Cardiac muscle cell (in vitro differentiated cells and primary cell): ENCODE data around the gene SMARCC2. TPM values are rescaled to one million over a fixed set of nuclear protein-coding genes. Genes with fewer than 3 reads are reported as not detected.
A peak's percentile ranks its signal among the peaks of the same experiment; 100 is the strongest.

Source experiments
- DNase-seq, 2 donors: peaks; one replicate each; pipeline versions ENCODE4 v3.0.0 to v3.0.0-alpha.2; 2010 to 2017; ENCODE audit warnings: low read depth in 1 of 2, low spot score in 1 of 2
- H3K27ac ChIP-seq: fragments of 200-600 bp; sonication (generic); 2 replicates; pipeline ENCODE4 v1.5.1; 2016
- H3K27me3 ChIP-seq: fragments of 200-600 bp; sonication (generic); 2 replicates; pipeline ENCODE4 v1.6.0; 2016; ENCODE audit warnings: control low read depth
- H3K36me3 ChIP-seq: fragments of 200-600 bp; sonication (generic); 2 replicates; pipeline ENCODE4 v1.5.1; 2016; ENCODE audit warnings: control low read depth
- H3K4me1 ChIP-seq: fragments of 200-600 bp; sonication (generic); 2 replicates; pipeline ENCODE4 v1.8.1; 2017; ENCODE audit warnings: low read depth, mild to moderate bottlenecking, mixed run types
- H3K4me3 ChIP-seq: fragments of 200-600 bp; sonication (generic); 2 replicates; pipeline ENCODE4 v1.5.1; 2016; ENCODE audit warnings: mild to moderate bottlenecking
- H3K9me3 ChIP-seq: fragments of 200-600 bp; sonication (generic); 2 replicates; pipeline ENCODE4 v1.5.1; 2017; ENCODE audit warnings: low read depth, mild to moderate bottlenecking, control low read depth
- CTCF ChIP-seq: IDR thresholded peaks from 2 replicates; pipeline ENCODE4 v1.5.1; 2012; ENCODE audit warnings: low read depth, mild to moderate bottlenecking, low read length
- polyA plus RNA-seq: library from polyadenylated mRNA; unstranded; fragments of >200 nt; fragmentation: Nextera tagmentation; extraction: Ambion mirVana; gene quantifications from 2 replicates; pipeline ENCODE4 v1.2.1, GENCODE V29; 2016
- total RNA-seq: library from RNA; depleted of rRNA; stranded (reverse); fragments of >200 nt; gene quantifications from 2 replicates; pipeline ENCODE4 v1.2.3, GENCODE V29; 2016

SMARCC2 gene
- total and polyA plus RNA-seq, 2 experiments from 2014 or later: 79.6 to 94.2 TPM

DNA sequence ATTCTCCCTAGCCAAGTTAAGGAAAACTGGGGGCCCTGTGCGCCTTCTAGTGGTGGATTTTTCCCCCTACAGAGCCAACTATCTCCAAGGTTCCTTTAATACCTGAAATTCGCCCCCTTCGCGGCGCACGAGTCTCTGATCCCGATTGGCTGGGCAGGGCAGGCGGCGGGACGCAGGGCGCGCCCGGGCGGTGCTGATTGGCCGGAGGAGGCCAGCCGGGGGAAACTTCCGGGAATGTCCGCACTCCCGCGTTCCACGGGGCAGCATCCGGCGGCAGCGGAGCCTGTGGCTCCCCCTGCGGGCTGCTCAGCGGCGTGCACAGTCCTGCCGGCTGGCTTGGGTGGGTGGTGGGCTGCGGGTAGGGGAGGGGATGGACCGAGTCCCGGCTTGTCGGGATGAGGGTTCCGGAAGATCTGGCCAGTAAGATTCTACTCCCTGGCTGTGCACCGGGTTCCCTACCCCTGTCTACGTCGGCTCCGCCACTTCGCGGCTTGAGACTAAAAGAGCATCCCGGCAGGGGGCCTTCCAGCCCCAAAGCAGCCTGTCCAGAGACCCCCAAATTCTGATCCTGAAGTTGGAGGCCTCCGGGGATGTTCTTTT lies 34.9 kb upstream of the SMARCC2 start, which contains the start of gene NABP2:
TSS of gene NABP2 (plus strand) at position 241 of the 600 bp plus-strand sequence. CDS start 515 bp downstream, outside the sequence.
- H3K27me3 ChIP-seq: no peaks in the 10 kb centered on the region

GRCh38 chr12:56223571-56224101 lies 34.4 kb upstream of the SMARCC2 start:
- Histone ChIP-seq H3K4me3 (no peak overlapping the region), H3K27ac (peak overlapping the region; percentile 98), H3K27me3 (no peaks in the 10 kb centered on the region), H3K36me3 (no peaks in the 10 kb centered on the region), H3K9me3 (no peaks in the 10 kb centered on the region), H3K4me1 (peaks cover 12% of the 10 kb centered on the region)
- no peak for DNase-seq
- no peak for TF ChIP-seq CTCF

More for the DNA sequence above, 34.9 kb upstream of the SMARCC2 start, which contains the start of gene NABP2:
- peak; percentile 98 to 99 for DNase-seq
- H3K36me3 ChIP-seq: no peaks in the 10 kb centered on the region
- peak; percentile 86 for TF ChIP-seq CTCF
- H3K4me3 ChIP-seq: peak within 1 kb of the TSS; percentile 31
- H3K9me3 ChIP-seq: no peaks in the 10 kb centered on the region
- H3K27ac ChIP-seq: peak within 1 kb of the TSS; percentile 98
- peaks cover 12% of the 10 kb centered on the region for H3K4me1 ChIP-seq

DNA sequence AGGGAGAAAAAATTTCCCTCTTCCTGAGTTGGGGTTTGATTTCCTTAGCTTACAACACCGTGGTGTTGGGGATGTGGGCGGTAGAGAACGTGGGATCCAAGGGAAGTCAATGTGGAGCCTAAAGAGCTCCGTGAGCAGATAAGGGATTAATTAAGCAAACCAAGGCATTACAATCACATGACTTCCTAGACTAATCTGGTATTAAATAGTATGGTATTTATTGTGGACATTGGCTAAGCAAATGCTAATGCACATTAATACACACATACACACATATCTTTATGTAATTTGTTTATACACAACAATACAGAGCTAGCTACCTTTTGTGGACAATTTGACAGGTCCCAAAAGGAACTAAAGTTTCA lies 33.2 kb upstream of the SMARCC2 start:
- DNase-seq: no peak
- peaks cover 12% of the 10 kb centered on the region for H3K4me1 ChIP-seq
- H3K27me3 ChIP-seq: no peaks in the 10 kb centered on the region
- H3K27ac ChIP-seq: peak overlapping the region; percentile 98
- no peaks in the 10 kb centered on the region for H3K36me3 ChIP-seq
- no peaks in the 10 kb centered on the region for H3K9me3 ChIP-seq
- H3K4me3 ChIP-seq: peak overlapping the region; percentile 69
- TF ChIP-seq CTCF: no peak

GRCh38 chr12:56221757-56222530 lies 32.7 kb upstream of the SMARCC2 start, which contains the start of gene RNF41:
RNF41 (minus strand) TSS chr12:56221922; CDS start chr12:56214047, 7,875 bp downstream.
- TF ChIP-seq CTCF: peak; percentile 10

GRCh38 chr12:56221232-56221756 lies 32.0 kb upstream of the SMARCC2 start:
- DNase-seq: peak; percentile 88 to 91
- no peaks in the 10 kb centered on the region for H3K9me3 ChIP-seq
- peaks cover under 1% of the 10 kb centered on the region for H3K36me3 ChIP-seq
- H3K4me3 ChIP-seq: peak overlapping the region; percentile 69
- H3K4me1 ChIP-seq: peaks cover 12% of the 10 kb centered on the region
- peak overlapping the region; percentile 98 for H3K27ac ChIP-seq
- H3K27me3 ChIP-seq: no peaks in the 10 kb centered on the region
- no peak for TF ChIP-seq CTCF

More at GRCh38 chr12:56221757-56222530, 32.7 kb upstream of the SMARCC2 start, which contains the start of gene RNF41:
- Histone ChIP-seq H3K4me1 (peaks cover 12% of the 10 kb centered on the region), H3K4me3 (peak within 1 kb of the TSS; percentile 69), H3K9me3 (no peaks in the 10 kb centered on the region), H3K27me3 (no peaks in the 10 kb centered on the region), H3K36me3 (no peaks in the 10 kb centered on the region), H3K27ac (peak within 1 kb of the TSS; percentile 98)
- DNase-seq: peak; percentile 97 to 99
